Measurements from ENCODE around the gene TRIP13.

The TRIP13 gene

DNA sequence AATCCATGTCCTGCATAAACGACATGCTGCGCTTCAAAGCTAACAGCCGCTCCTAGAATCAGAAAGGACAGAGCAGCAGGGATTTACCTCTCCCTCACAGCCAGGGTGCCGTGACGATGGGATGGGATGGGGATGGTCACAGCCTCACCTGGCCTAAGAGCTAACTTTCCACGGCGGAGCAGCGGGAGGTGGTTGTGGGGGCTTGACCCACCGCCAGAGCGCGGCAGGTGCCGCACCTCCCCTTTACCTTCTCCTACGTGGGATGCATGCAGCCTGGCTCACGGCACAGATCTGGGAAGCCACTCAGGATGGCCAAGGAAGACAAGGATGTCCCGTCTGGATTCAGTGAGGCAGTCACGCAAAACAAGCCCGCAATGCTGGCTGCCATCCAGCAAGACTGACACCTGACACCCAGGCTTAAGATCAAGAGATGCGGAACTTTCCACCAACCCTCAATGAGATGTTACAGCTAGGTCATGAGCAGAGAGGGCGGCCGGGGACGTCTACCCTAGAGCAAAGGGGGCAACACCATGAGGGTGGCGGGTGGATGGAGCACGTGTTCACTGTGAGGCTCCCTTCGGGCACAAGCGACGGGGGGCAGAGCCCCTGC is 5.9 kb upstream of the TRIP13 start:
- TF ChIP-seq FOXP2 (optimal IDR thresholded peaks at IDR 0.05; ENCODE audit: borderline replicate concordance, extremely low read depth, extremely low read length, insufficient read depth): no peak
- TF ChIP-seq, protein P1, sequence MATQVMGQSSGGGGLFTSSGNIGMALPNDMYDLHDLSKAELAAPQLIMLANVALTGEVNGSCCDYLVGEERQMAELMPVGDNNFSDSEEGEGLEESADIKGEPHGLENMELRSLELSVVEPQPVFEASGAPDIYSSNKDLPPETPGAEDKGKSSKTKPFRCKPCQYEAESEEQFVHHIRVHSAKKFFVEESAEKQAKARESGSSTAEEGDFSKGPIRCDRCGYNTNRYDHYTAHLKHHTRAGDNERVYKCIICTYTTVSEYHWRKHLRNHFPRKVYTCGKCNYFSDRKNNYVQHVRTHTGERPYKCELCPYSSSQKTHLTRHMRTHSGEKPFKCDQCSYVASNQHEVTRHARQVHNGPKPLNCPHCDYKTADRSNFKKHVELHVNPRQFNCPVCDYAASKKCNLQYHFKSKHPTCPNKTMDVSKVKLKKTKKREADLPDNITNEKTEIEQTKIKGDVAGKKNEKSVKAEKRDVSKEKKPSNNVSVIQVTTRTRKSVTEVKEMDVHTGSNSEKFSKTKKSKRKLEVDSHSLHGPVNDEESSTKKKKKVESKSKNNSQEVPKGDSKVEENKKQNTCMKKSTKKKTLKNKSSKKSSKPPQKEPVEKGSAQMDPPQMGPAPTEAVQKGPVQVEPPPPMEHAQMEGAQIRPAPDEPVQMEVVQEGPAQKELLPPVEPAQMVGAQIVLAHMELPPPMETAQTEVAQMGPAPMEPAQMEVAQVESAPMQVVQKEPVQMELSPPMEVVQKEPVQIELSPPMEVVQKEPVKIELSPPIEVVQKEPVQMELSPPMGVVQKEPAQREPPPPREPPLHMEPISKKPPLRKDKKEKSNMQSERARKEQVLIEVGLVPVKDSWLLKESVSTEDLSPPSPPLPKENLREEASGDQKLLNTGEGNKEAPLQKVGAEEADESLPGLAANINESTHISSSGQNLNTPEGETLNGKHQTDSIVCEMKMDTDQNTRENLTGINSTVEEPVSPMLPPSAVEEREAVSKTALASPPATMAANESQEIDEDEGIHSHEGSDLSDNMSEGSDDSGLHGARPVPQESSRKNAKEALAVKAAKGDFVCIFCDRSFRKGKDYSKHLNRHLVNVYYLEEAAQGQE (IDR thresholded peaks at IDR 0.05; ENCODE audit: insufficient read depth in 1 of 2, low read depth in 2 of 2, low read length in 2 of 2): no peak

- TF ChIP-seq TAF1 (IDR thresholded peaks at IDR 0.05; ENCODE audit: borderline replicate concordance, insufficient read depth, low read length): no peak
- no peak for TF ChIP-seq SIN3A (IDR thresholded peaks at IDR 0.05; ENCODE audit: borderline replicate concordance, insufficient read depth, low read length)
- TF ChIP-seq, protein P1 (IDR thresholded peaks at IDR 0.05; ENCODE audit: insufficient read depth in 1 of 2, low read depth in 2 of 2, low read length in 2 of 2): no peak
- TF ChIP-seq POLR2AphosphoS5 (IDR thresholded peaks at IDR 0.05; ENCODE audit: low read depth, low read length): no peak
- no peak for TF ChIP-seq FOXP2 (optimal IDR thresholded peaks at IDR 0.05; ENCODE audit: borderline replicate concordance, extremely low read depth, extremely low read length, insufficient read depth)
Observed at GRCh38 chr5:887947-888637, 4.6 kb upstream of the TRIP13 start.

DNA sequence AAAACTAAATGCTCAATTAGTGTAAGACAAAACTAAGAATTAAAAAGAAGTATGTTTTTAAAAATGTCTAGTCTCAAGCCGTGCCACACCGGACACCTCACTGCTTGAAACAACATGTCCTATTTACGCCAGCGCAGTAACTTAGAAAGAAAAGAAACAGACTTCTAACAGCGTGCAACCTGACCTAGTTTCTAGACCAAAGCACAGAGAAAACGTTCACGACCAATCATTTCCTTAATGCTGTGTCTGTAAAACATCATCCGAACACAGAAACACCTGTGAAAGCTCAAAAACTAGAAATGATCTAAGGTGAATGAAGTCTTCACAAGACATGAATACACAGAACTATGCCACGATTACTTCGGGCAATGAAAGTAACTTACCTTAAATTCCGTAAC is 4.0 kb upstream of the TRIP13 start:
- TF ChIP-seq, protein P1 (IDR thresholded peaks at IDR 0.05; ENCODE audit: insufficient read depth in 1 of 2, low read depth in 2 of 2, low read length in 2 of 2): no peak
- TF ChIP-seq SIN3A (IDR thresholded peaks at IDR 0.05; ENCODE audit: borderline replicate concordance, insufficient read depth, low read length) (no peak), FOXP2 (optimal IDR thresholded peaks at IDR 0.05; ENCODE audit: borderline replicate concordance, extremely low read depth, extremely low read length, insufficient read depth) (no peak), POLR2AphosphoS5 (IDR thresholded peaks at IDR 0.05; ENCODE audit: low read depth, low read length) (no peak), TAF1 (IDR thresholded peaks at IDR 0.05; ENCODE audit: borderline replicate concordance, insufficient read depth, low read length) (no peak)

DNA sequence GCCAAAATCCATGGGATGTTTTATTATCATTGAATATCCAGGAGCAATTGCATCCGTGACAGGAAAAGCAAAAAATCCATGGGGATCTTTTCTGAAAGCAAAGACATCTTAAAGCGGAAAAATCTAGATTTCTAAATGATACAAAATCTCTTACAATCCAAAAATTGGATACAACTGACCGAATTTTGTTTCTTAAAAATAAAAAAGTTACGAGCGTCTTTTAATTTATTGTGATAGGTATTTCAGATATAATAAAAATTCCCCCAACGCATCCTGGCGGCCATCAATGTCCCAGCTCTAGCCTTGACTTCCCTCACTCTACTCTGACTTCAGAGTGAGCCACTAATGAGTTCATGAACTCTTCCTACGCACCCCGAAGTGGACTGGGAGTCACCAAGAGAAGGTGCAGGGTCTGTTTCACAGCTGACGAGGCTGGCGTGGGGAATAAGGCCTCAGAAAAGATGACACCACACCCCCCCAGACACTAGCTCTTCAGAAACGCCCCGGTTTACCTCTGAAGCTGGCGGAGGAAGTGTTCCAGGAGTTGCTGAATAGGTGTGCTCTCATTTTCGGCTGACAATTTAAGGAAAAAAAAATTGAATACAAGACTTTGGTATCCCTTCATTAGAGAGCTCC is 3.5 kb upstream of the TRIP13 start:
- TF ChIP-seq POLR2AphosphoS5 (IDR thresholded peaks at IDR 0.05; ENCODE audit: low read depth, low read length): no peak
- no peak for TF ChIP-seq SIN3A (IDR thresholded peaks at IDR 0.05; ENCODE audit: borderline replicate concordance, insufficient read depth, low read length)

- TF ChIP-seq, protein P1 (IDR thresholded peaks at IDR 0.05; ENCODE audit: insufficient read depth in 1 of 2, low read depth in 2 of 2, low read length in 2 of 2): no peak
Observed at GRCh38 chr5:891117-891836, 1.4 kb upstream of the TRIP13 start.

All from PFSK-1 (cell line).